A673 (cell line): Measurements from ENCODE around the gene ZWILCH. TPM values are rescaled to one million over a fixed set of nuclear protein-coding genes. Genes with fewer than 3 reads are reported as not detected.
"Not testable (repeated sequence)": the region's sequence is repeated elsewhere in the genome, so short reads cannot be mapped to it uniquely, and the experiment has no call there.

Experiments used
- BruUV-seq: library from RNA; stranded (reverse); fragments of 400-500 nt; replicated peaks from 2 replicates; lab custom pipeline; 2021; lab: Mats Ljungman, UMichigan
- CTCF ChIA-PET: fragments of 300-600 bp; sonication (Branson Sonifier 250); formaldehyde crosslinking; loops from one replicate; lab custom pipeline; 2022; ENCODE audit warnings: antibody characterized with exemption; lab: Charles Lee
- POLR2A ChIA-PET: fragments of 300-600 bp; sonication (Branson Sonifier 250); formaldehyde crosslinking; loops from one replicate; lab custom pipeline; 2022; ENCODE audit warnings: antibody characterized with exemption; ENCODE audit not compliant: low non-redundant PET; lab: Charles Lee
- DNase-seq: peaks from one replicate; pipeline ENCODE4 v3.0.0-alpha.2; 2015; ENCODE audit warnings: low spot score
- H3K27ac ChIP-seq: fragments of 200-600 bp; sonication (generic); 2 replicates; pipeline ENCODE4 v1.5.1; 2016; ENCODE audit warnings: mixed run types, low read depth, mild to moderate bottlenecking, mixed read lengths, antibody characterized with exemption, low read length; ENCODE audit not compliant: poor library complexity, severe bottlenecking
- H3K27me3 ChIP-seq: fragments of 200-600 bp; sonication (generic); replicated peaks from 2 replicates; pipeline ENCODE4 v1.6.1; 2017; ENCODE audit warnings: mixed run types, low read depth, mild to moderate bottlenecking, mixed read lengths, antibody characterized with exemption, low read length; ENCODE audit not compliant: insufficient read depth, poor library complexity
- H3K36me3 ChIP-seq: fragments of 200-600 bp; sonication (generic); 2 replicates; pipeline ENCODE4 v1.6.1; 2016; ENCODE audit warnings: mixed run types, mild to moderate bottlenecking, mixed read lengths, antibody characterized with exemption, low read length; ENCODE audit not compliant: insufficient read depth, poor library complexity, severe bottlenecking
- H3K4me1 ChIP-seq: fragments of 200-600 bp; sonication (generic); 2 replicates; pipeline ENCODE4 v1.6.1; 2017; ENCODE audit warnings: mixed run types, mild to moderate bottlenecking, mixed read lengths, antibody characterized with exemption, low read length; ENCODE audit not compliant: insufficient read depth, poor library complexity, severe bottlenecking
- H3K4me3 ChIP-seq: fragments of 200-600 bp; sonication (generic); 2 replicates; pipeline ENCODE4 v1.5.1; 2016; ENCODE audit warnings: low read depth, mixed run types, mild to moderate bottlenecking, mixed read lengths, low read length; ENCODE audit not compliant: poor library complexity, severe bottlenecking
- H3K9me3 ChIP-seq: fragments of 200-600 bp; sonication (generic); 2 replicates; pipeline ENCODE4 v1.6.1; 2016; ENCODE audit warnings: mixed run types, low read depth, mild to moderate bottlenecking, mixed read lengths, antibody characterized with exemption, low read length; ENCODE audit not compliant: poor library complexity, severe bottlenecking
- EZH2 ChIP-seq: fragments of 200-600 bp; sonication (generic); IDR thresholded peaks from 2 replicates; pipeline ENCODE4 v1.6.1; 2017; ENCODE audit warnings: borderline replicate concordance, low read depth, mild to moderate bottlenecking, mixed read lengths, antibody characterized with exemption, low read length; ENCODE audit not compliant: poor library complexity, severe bottlenecking
- intact Hi-C: fragments of 100-400 bp; cut with micrococcal nuclease; formaldehyde crosslinking; loops from one replicate; pipeline ENCODE4 v1.10.0; 2022; ENCODE audit not compliant: unreplicated experiment
- total RNA-seq: library from RNA; stranded (reverse); gene quantifications from 2 replicates; pipeline ENCODE4 v1.2.3, GENCODE V29; 2021
- TF ChIP-seq, protein P1 (sequence below): fragments of 300-800, 200-600 bp; sonication (generic); conservative IDR thresholded peaks from 2 replicates; pipeline ENCODE4 v1.5.1; 2017; ENCODE audit warnings: low read depth, mild to moderate bottlenecking, antibody characterized with exemption, low read length, moderate library complexity, mixed read lengths

The ZWILCH gene
- total RNA-seq, 1 experiment from 2014 or later = 36.3 TPM

DNA sequence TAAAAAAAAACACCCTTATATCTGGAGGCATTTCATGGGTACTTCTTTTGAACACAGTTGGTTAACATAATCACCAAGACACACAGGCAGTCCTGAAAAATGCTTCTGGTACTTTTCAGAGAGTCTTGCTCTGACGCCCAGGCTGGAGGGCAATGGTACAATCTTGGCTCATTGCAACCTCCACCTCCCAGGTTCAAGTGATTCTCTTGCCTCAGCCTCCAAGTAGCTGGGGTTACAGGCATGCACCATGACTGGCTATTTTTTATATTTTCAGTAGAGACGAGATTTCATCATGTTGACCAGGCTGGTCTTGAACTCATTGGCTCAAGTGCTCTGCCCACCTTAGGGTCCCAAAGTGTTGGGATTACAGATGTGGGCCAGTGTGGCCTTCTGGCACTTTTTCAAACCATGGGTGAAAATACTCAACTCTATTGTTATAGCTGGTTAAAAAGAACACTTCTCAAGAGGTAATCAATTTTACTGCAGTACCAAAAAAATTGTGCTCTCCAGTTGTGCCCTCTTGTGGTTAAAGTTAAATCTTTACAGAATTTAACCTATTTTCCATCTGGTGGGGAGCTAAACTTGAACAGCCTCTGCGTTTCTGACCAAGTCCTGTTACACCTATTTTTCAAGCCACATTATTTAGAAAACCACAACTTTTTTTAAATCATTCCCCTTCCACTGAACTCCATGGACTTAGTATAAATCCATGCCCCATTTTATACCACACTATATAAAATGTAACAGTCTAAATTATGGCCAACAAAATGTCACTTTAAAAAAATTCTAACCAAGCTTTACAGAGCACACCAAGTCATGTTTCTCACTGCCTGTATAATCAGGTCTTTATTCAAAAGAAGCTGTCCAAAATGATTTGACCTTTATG, 6.4 kb upstream of the ZWILCH start:
- peak; percentile 67 for DNase-seq
- no TSS peak for BruUV-seq
- H3K4me3 ChIP-seq = no peak overlapping the region
- peaks cover 15% of the 10 kb centered on the region for H3K4me1 ChIP-seq
- H3K27ac ChIP-seq = peak overlapping the region; percentile 83
- TF ChIP-seq EZH2 = no peak
- TF ChIP-seq, protein P1, sequence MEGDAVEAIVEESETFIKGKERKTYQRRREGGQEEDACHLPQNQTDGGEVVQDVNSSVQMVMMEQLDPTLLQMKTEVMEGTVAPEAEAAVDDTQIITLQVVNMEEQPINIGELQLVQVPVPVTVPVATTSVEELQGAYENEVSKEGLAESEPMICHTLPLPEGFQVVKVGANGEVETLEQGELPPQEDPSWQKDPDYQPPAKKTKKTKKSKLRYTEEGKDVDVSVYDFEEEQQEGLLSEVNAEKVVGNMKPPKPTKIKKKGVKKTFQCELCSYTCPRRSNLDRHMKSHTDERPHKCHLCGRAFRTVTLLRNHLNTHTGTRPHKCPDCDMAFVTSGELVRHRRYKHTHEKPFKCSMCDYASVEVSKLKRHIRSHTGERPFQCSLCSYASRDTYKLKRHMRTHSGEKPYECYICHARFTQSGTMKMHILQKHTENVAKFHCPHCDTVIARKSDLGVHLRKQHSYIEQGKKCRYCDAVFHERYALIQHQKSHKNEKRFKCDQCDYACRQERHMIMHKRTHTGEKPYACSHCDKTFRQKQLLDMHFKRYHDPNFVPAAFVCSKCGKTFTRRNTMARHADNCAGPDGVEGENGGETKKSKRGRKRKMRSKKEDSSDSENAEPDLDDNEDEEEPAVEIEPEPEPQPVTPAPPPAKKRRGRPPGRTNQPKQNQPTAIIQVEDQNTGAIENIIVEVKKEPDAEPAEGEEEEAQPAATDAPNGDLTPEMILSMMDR = peak; percentile 57
- H3K27me3 ChIP-seq = no peaks in the 10 kb centered on the region
- ChIA-PET CTCF (interaction anchor here (1.1 to 2.4 kb wide), 2 partner anchors 112 to 206 kb away, joined by 3 to 24 read pairs; partner anchors contain the start of gene MAP2K1), POLR2A (interaction anchor here (0.6 kb wide), 1 partner anchor 1808 kb away, joined by 3 read pairs; no protein-coding TSS in a partner anchor)
- intact Hi-C loops = loop anchor here (5.0 kb wide), 1 partner anchor 246 kb away; the partner anchor contains the start of gene MEGF11
- no peaks in the 10 kb centered on the region for H3K9me3 ChIP-seq
- peaks cover 69% of the 10 kb centered on the region for H3K36me3 ChIP-seq

DNA sequence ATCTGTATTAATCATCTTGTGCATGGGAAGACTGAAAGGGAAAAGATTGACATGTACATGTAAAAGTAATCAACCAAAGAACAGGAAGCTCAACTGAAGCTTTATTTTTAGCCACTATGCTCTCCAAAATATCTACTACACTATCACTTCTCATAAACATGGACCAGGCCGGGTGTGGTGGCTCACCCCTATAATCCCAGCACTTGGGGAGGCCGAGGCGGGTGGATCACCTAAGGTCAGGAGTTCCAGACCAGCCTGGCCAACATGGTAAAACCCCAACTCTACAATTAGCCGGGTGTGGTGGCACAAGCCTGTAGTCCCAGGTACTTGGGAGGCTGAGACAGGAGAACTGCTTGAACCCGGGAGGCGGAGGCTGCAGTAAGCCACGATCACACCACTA, 4.8 kb upstream of the ZWILCH start:
- H3K27ac ChIP-seq, H3K9me3 ChIP-seq, intact Hi-C loops, BruUV-seq, CTCF ChIA-PET, H3K4me3 ChIP-seq, POLR2A ChIA-PET, H3K27me3 ChIP-seq, DNase-seq: not testable (repeated sequence)
- Histone ChIP-seq H3K36me3 (peaks cover 62% of the 10 kb centered on the region), H3K4me1 (peaks cover 15% of the 10 kb centered on the region)

DNA sequence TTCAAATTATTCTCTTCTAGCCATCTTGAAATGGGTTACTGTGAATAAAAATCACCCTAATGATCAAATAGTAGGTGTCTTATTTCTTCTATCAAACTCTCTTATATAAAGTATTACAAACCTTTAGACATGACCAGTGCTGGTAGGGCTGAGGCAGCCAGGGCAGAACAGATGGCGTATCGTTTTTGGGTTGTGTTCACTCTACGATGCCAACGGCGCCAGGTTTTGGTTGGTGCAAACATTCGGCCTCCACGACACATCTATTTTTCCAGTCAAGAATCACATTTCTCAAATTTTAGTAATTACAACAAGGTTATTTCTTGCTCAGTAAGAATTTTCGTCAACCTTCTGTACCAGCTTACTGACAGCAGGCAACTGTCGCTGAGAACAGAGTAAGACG, 2.6 kb upstream of the ZWILCH start:
- DNase-seq = no peak
- CTCF ChIA-PET = no interaction called here
- H3K27ac ChIP-seq = peak overlapping the region; percentile 93
- H3K4me1 ChIP-seq = peaks cover 15% of the 10 kb centered on the region
- peak overlapping the region; percentile 72 for H3K4me3 ChIP-seq
- H3K27me3 ChIP-seq = no peaks in the 10 kb centered on the region
- intact Hi-C loops = no loop called here
- H3K36me3 ChIP-seq = peaks cover 62% of the 10 kb centered on the region
- TF ChIP-seq EZH2 = no peak
- TF ChIP-seq, protein P1 = no peak
- no peaks in the 10 kb centered on the region for H3K9me3 ChIP-seq
- POLR2A ChIA-PET = no interaction called here
- no TSS peak for BruUV-seq

DNA sequence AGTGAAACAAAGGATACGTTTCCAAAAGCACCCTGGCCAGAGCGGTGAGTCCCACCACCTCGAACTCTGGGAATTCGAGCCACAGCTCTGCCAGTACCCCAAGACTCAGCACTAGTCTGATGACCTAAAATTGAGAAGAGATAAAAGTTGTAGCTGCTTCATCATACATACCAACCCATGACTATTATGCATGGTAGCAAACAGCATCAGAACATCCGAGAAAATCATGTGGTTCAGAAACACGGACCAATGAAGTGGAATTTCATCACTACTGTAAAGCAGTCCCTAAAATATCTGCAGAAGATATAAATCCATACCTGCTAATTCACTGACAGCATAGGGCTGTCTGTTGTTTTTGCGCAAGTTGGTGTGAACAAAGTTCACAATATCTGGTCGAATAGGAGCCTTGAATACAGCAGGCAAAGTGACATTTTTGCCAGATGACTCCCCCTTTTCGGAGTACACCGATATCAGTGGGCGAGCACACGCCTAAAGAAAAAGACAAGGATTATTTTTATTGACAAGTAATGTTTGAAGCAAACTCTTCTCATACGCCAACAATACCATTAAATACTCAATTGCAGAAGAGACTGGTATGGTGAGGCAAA, 2.0 kb upstream of the ZWILCH start:
- peaks cover 12% of the 10 kb centered on the region for H3K4me1 ChIP-seq
- intact Hi-C loops, DNase-seq, H3K9me3 ChIP-seq, CTCF ChIA-PET, BruUV-seq, POLR2A ChIA-PET, H3K27me3 ChIP-seq: not testable (repeated sequence)
- H3K27ac ChIP-seq = peak overlapping the region; percentile 93
- peaks cover 57% of the 10 kb centered on the region for H3K36me3 ChIP-seq
- H3K4me3 ChIP-seq = peak overlapping the region; percentile 72
